Thyroid gland (tissue), 4 donors: ENCODE data around the gene CDC45.

ENCODE experiments used
- POLR2A ChIP-seq, 2 donors: fragments of 450-650 bp; IDR thresholded peaks; one replicate each; pipeline ENCODE4 v1.6.1; 2017; ENCODE audit warnings: antibody characterized with exemption in 2 of 2, mild to moderate bottlenecking in 2 of 2, moderate library complexity in 1 of 2
- TF ChIP-seq, protein P1 (sequence below), 6 experiments: fragments of 200-600 bp in 3 of 6; fragments of 450-650 bp in 3 of 6; sonication (generic) in 3 of 6; IDR thresholded peaks; one replicate each; pipeline ENCODE4 v1.5.1; 2016 to 2019; ENCODE audit warnings: antibody characterized with exemption in 6 of 6, mild to moderate bottlenecking in 2 of 6, inconsistent platforms in 1 of 6, moderate library complexity in 1 of 6

DNA sequence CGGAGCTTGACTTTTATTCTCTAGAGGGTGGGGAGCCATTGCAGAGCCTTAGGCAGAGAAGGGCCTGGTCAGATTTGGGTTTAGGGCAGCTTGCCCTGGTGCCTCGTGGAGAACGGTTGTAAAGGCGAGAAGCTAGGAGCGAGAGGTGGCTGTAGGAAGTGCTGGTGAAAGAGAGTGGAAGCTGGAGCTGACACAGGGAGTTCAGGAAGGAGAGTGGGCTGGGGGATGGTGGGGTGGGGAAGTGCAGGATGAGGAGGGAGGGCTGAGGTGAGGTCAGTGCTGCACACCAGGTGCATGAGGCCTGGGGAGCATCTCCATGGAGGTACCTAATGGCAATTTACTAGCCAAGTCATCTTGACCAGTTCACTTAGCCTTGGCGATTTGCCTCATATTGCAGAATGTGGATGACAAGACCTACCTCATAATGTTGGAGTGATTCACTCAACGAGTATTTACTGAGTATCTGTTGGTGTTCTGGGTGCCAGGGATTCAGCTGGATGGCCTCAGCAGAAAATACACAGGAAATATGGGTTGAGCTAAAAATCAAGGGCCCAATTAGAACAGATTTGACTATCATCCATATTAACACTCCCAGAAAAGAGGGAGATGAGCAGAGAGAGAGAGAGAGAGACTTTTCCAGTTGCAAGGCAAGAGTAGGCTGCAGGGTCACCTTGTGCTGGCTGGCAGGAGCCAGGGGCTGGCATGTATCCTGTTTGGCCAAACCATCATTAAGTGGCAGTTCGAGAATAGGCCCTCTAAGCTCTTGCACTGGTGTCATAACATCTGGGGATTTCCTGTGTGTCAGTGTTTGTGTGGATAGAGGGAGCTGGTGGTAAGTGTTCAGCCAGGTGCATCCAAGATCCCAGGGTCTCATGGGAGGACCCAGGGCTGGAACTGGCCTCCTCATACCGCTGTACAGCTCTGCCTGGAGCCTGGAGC lies 88.9 kb downstream of the CDC45 start:
- TF ChIP-seq, protein P1, sequence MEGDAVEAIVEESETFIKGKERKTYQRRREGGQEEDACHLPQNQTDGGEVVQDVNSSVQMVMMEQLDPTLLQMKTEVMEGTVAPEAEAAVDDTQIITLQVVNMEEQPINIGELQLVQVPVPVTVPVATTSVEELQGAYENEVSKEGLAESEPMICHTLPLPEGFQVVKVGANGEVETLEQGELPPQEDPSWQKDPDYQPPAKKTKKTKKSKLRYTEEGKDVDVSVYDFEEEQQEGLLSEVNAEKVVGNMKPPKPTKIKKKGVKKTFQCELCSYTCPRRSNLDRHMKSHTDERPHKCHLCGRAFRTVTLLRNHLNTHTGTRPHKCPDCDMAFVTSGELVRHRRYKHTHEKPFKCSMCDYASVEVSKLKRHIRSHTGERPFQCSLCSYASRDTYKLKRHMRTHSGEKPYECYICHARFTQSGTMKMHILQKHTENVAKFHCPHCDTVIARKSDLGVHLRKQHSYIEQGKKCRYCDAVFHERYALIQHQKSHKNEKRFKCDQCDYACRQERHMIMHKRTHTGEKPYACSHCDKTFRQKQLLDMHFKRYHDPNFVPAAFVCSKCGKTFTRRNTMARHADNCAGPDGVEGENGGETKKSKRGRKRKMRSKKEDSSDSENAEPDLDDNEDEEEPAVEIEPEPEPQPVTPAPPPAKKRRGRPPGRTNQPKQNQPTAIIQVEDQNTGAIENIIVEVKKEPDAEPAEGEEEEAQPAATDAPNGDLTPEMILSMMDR (IDR thresholded peaks at IDR 0.05) = no peak
- TF ChIP-seq POLR2A (IDR thresholded peaks at IDR 0.05) = no peak
